SK-N-SH (cell line): ENCODE results near the gene ZNF85. TPM values are rescaled to one million over a fixed set of nuclear protein-coding genes. Genes with fewer than 3 reads are reported as not detected.

Source experiments
- CTCF ChIA-PET: fragments of 300-600, 350-600 bp; formaldehyde crosslinking; extraction: SDS; loops from one replicate; lab custom pipeline; 2021; lab: Yijun Ruan, JAX
- POLR2A ChIA-PET: fragments of 350-600 bp; sonication (Branson Sonifier 250); formaldehyde crosslinking; extraction: SDS; loops from one replicate; lab custom pipeline; 2020; ENCODE audit warnings: antibody characterized with exemption, inconsistent platforms; lab: Yijun Ruan, JAX
- DNase-seq: peaks from one replicate; pipeline ENCODE4 v3.0.0; 2012
- H2AFZ ChIP-seq: fragments of 200-600 bp; sonication (generic); 2 replicates; pipeline ENCODE4 v1.8.1; 2016; ENCODE audit warnings: antibody characterized with exemption, mild to moderate bottlenecking, low read depth
- H3F3A ChIP-seq: fragments of 200-600 bp; sonication (generic); replicated peaks from 2 replicates; pipeline ENCODE3; 2016; ENCODE audit warnings: antibody characterized with exemption, mild to moderate bottlenecking; ENCODE audit not compliant: insufficient read depth
- H3K27ac ChIP-seq, 2 experiments: fragments of 200-500 bp in 1 of 2; fragments of 200-600 bp in 1 of 2; sonication (Bioruptor generic) in 1 of 2; sonication (generic), shearing (Covaris generic) in 1 of 2; 2 replicates each; pipeline versions ENCODE4 v1.5.1 to v1.6.1; 2014 to 2016; ENCODE audit warnings: low read depth in 2 of 2, inconsistent platforms in 1 of 2, low read length in 1 of 2, mild to moderate bottlenecking in 1 of 2, mixed read lengths in 1 of 2
- H3K27me3 ChIP-seq: fragments of 200-600 bp; sonication (generic), shearing (Covaris generic); 2 replicates; pipeline ENCODE4 v1.6.1; 2016; ENCODE audit warnings: mixed run types; ENCODE audit not compliant: insufficient read depth
- H3K36me3 ChIP-seq, 2 experiments: fragments of 200-500 bp in 1 of 2; fragments of 200-600 bp in 1 of 2; sonication (Bioruptor generic) in 1 of 2; sonication (generic) in 1 of 2; replicated peaks in 1 of 2; 2 replicates each; pipeline versions ENCODE3 to v1.5.1; 2014 to 2016; ENCODE audit warnings: low read length in 1 of 2, mild to moderate bottlenecking in 1 of 2; ENCODE audit not compliant: insufficient read depth in 2 of 2, control insufficient read depth in 1 of 2
- H3K4me1 ChIP-seq, 2 experiments: fragments of 200-500 bp in 1 of 2; fragments of 200-600 bp in 1 of 2; sonication (Bioruptor generic) in 1 of 2; sonication (generic), shearing (Covaris generic) in 1 of 2; 2 replicates each; pipeline versions ENCODE4 v1.5.1 to v1.6.1; 2014 to 2016; ENCODE audit warnings: low read depth in 1 of 2, low read length in 1 of 2, mixed run types in 1 of 2; ENCODE audit not compliant: insufficient read depth in 2 of 2, control insufficient read depth in 1 of 2
- H3K4me2 ChIP-seq: fragments of 200-600 bp; sonication (generic), shearing (Covaris generic); 2 replicates; pipeline ENCODE4 v1.6.1; 2017; ENCODE audit warnings: mixed run types
- H3K4me3 ChIP-seq, 2 experiments: fragments of 200-500 bp in 1 of 2; fragments of 200-600 bp in 1 of 2; sonication (Bioruptor generic) in 1 of 2; sonication (generic), shearing (Covaris generic) in 1 of 2; 2 replicates each; pipeline versions ENCODE4 v1.5.1 to v1.8.1; 2014 to 2016; ENCODE audit warnings: low read depth in 2 of 2, inconsistent platforms in 1 of 2, low read length in 1 of 2, mild to moderate bottlenecking in 1 of 2, mixed read lengths in 1 of 2, moderate library complexity in 1 of 2
- H3K79me2 ChIP-seq: fragments of 200-600 bp; sonication (generic); 2 replicates; pipeline ENCODE4 v1.8.1; 2017; ENCODE audit warnings: mild to moderate bottlenecking; ENCODE audit not compliant: insufficient read depth
- H3K9ac ChIP-seq: fragments of 200-600 bp; sonication (generic); 2 replicates; pipeline ENCODE4 v1.6.1; 2017; ENCODE audit warnings: mixed run types
- H3K9me2 ChIP-seq: fragments of 200-600 bp; sonication (generic); 2 replicates; pipeline ENCODE4 v1.6.1; 2017; ENCODE audit warnings: mixed run types
- H3K9me3 ChIP-seq: fragments of 200-600 bp; sonication (generic); 2 replicates; pipeline ENCODE4 v1.6.1; 2017; ENCODE audit warnings: mixed run types, mild to moderate bottlenecking, moderate library complexity
- H4K20me1 ChIP-seq: fragments of 200-600 bp; sonication (generic); 2 replicates; pipeline ENCODE4 v1.6.1; 2017; ENCODE audit warnings: mild to moderate bottlenecking, mixed run types; ENCODE audit not compliant: insufficient read depth
- FOSL2 ChIP-seq: IDR thresholded peaks from 2 replicates; pipeline ENCODE4 v1.4.0; 2012; ENCODE audit warnings: low read depth, mild to moderate bottlenecking, moderate library complexity, borderline replicate concordance
- FOXM1 ChIP-seq: IDR thresholded peaks from 2 replicates; pipeline ENCODE4 v1.4.0; 2012; ENCODE audit warnings: low read depth, mild to moderate bottlenecking
- GATA2 ChIP-seq: sonication (generic); formaldehyde crosslinking; IDR thresholded peaks from 2 replicates; pipeline ENCODE4 v1.5.0; 2020; ENCODE audit warnings: mild to moderate bottlenecking, missing genetic modification reagents
- IRF3 ChIP-seq: fragments of 150-350 bp; IDR thresholded peaks from 2 replicates; pipeline ENCODE4 v1.6.1; 2016; ENCODE audit warnings: mild to moderate bottlenecking, low read depth, low read length
- MAX ChIP-seq: IDR thresholded peaks from 2 replicates; pipeline ENCODE4 v1.4.0; 2012; ENCODE audit warnings: low read depth
- MXI1 ChIP-seq: IDR thresholded peaks from 2 replicates; pipeline ENCODE4 v1.6.1; 2012; ENCODE audit warnings: mild to moderate bottlenecking, low read depth, low read length, improper control_type of control experiment
- NRF1 ChIP-seq: IDR thresholded peaks from 2 replicates; pipeline ENCODE4 v1.6.1; 2012; ENCODE audit warnings: low read depth, mild to moderate bottlenecking, low read length
- PBX3 ChIP-seq: IDR thresholded peaks from 2 replicates; pipeline ENCODE4; 2012
- POLR2AphosphoS5 ChIP-seq: IDR thresholded peaks from 2 replicates; pipeline ENCODE4 v1.6.1; 2012; ENCODE audit warnings: low read depth, low read length
- RAD21 ChIP-seq: IDR thresholded peaks from 2 replicates; pipeline ENCODE4 v1.6.1; 2012; ENCODE audit warnings: mild to moderate bottlenecking, low read length
- RCOR1 ChIP-seq: fragments of 150-350 bp; IDR thresholded peaks from 2 replicates; pipeline ENCODE4 v1.6.1; 2017; ENCODE audit warnings: antibody characterized with exemption, low read length
- REST ChIP-seq: IDR thresholded peaks from 2 replicates; pipeline ENCODE4 v1.6.1; 2012; ENCODE audit warnings: mild to moderate bottlenecking, low read depth, low read length, moderate library complexity
- RFX5 ChIP-seq: IDR thresholded peaks from 2 replicates; pipeline ENCODE4 v1.6.1; 2012; ENCODE audit warnings: mild to moderate bottlenecking, improper control_type of control experiment, low read length
- SIN3A ChIP-seq: IDR thresholded peaks from 2 replicates; pipeline ENCODE4 v1.6.1; 2012; ENCODE audit warnings: low read depth, mild to moderate bottlenecking, low read length, moderate library complexity, borderline replicate concordance
- TAF1 ChIP-seq: IDR thresholded peaks from 2 replicates; pipeline ENCODE4 v1.6.1; 2012; ENCODE audit warnings: low read depth, mild to moderate bottlenecking, low read length, moderate library complexity, borderline replicate concordance
- TCF12 ChIP-seq: IDR thresholded peaks from 2 replicates; pipeline ENCODE4 v1.4.0; 2012
- TEAD4 ChIP-seq: IDR thresholded peaks from 2 replicates; pipeline ENCODE4 v1.4.0; 2012; ENCODE audit warnings: mild to moderate bottlenecking, borderline replicate concordance; ENCODE audit not compliant: insufficient read depth
- USF1 ChIP-seq: IDR thresholded peaks from 2 replicates; pipeline ENCODE4 v1.4.0; 2012; ENCODE audit warnings: low read depth, borderline replicate concordance
- USF2 ChIP-seq: fragments of 150-350 bp; IDR thresholded peaks from 2 replicates; pipeline ENCODE4 v1.6.1; 2017; ENCODE audit warnings: antibody characterized with exemption, low read length, low read depth, borderline replicate concordance
- ZBTB33 ChIP-seq: IDR thresholded peaks from 2 replicates; pipeline ENCODE4 v1.4.0; 2012; ENCODE audit warnings: low read depth, borderline replicate concordance
- WGBS: methylation state at CpG from one replicate; pipeline ENCODE4 v1.1.6; 2017; ENCODE audit warnings: low lambda C conversion rate; 5-methylcytosine and 5-hydroxymethylcytosine counted together
- polyA plus RNA-seq, 3 experiments: library from polyadenylated mRNA; depleted of rRNA; stranded (reverse); fragments of >200 nt; gene quantifications; 2 replicates each; pipeline ENCODE4 v1.2.3, GENCODE V29; 2012

Gene ZNF85
- polyA plus RNA-seq, 1 of the 3 experiments (the other 2 are of a cell fraction): 2.0 TPM

- no peak for TF ChIP-seq POLR2AphosphoS5
- TF ChIP-seq MAX: no peak
- TF ChIP-seq RCOR1: no peak
These were observed 46.4 kb downstream of the ZNF85 start (continued) for GRCh38 chr19:20969498-20969897.

GRCh38 chr19:20969898-20970297, 46.8 kb downstream of the ZNF85 start:
- Histone ChIP-seq H3K36me3 (no peaks in the 10 kb centered on the region), H3K27me3 (no peaks in the 10 kb centered on the region), H3K9ac (no peak overlapping the region), H3K9me2 (no peaks in the 10 kb centered on the region), H3K4me1 (no peaks in the 10 kb centered on the region), H3K79me2 (no peaks in the 10 kb centered on the region), H3F3A (no peaks in the 10 kb centered on the region), H3K4me3 (no peak overlapping the region), H3K9me3 (no peaks in the 10 kb centered on the region), H3K4me2 (no peak overlapping the region), H3K27ac (no peak overlapping the region), H4K20me1 (no peaks in the 10 kb centered on the region), H2AFZ (no peak overlapping the region)
- no peak for DNase-seq
- CTCF ChIA-PET: no interaction called here
- 8% methylated on average over 3 of the region's 3 CpGs for WGBS
- POLR2A ChIA-PET: no interaction called here
- TF ChIP-seq NRF1: no peak
- no peak for TF ChIP-seq USF2
- TF ChIP-seq RFX5: no peak
- no peak for TF ChIP-seq RCOR1
- TF ChIP-seq REST: no peak
- no peak for TF ChIP-seq TCF12
- no peak for TF ChIP-seq FOXM1
- TF ChIP-seq PBX3: no peak
- no peak for TF ChIP-seq FOSL2
- TF ChIP-seq SIN3A: no peak
- no peak for TF ChIP-seq MXI1
- no peak for TF ChIP-seq GATA2 (CRISPR knock-in tag)
- no peak for TF ChIP-seq ZBTB33
- TF ChIP-seq POLR2AphosphoS5: no peak
- no peak for TF ChIP-seq TEAD4
- no peak for TF ChIP-seq RAD21
- no peak for TF ChIP-seq TAF1
- no peak for TF ChIP-seq USF1
- TF ChIP-seq IRF3: no peak
- no peak for TF ChIP-seq MAX
